Measurements from ENCODE around the gene SDR39U1.

GRCh38 chr14:24425704-24426103, 16.9 kb downstream of the SDR39U1 start:
- TF ChIP-seq CTCF (IDR thresholded peaks at IDR 0.05) (no peak), POLR2A (IDR thresholded peaks at IDR 0.05) (no peak)

Data from uterus (tissue), 2 donors.